Gastrocnemius medialis (tissue), 4 donors: ENCODE data around the gene AGER. TPM values are rescaled to one million over a fixed set of nuclear protein-coding genes. Genes with fewer than 3 reads are reported as not detected.

ENCODE experiments used
- ATAC-seq, 2 donors: fragments of 150-250 bp; one replicate each; pipeline ENCODE4 v1.9.1; 2016
- DNase-seq, 2 donors: peaks; one replicate each; pipeline ENCODE4 v3.0.0-alpha.2; 2019
- H3K27ac ChIP-seq, 4 donors: fragments of 200-600 bp; sonication (generic); 1 replicate in 1 of 4; 2 replicates in 3 of 4; pipeline ENCODE4 v1.5.1; 2016 to 2018; ENCODE audit warnings: mild to moderate bottlenecking in 2 of 4, moderate library complexity in 1 of 4
- H3K27me3 ChIP-seq, 3 donors: fragments of 200-600 bp; sonication (generic) in 2 of 3; 1 replicate in 1 of 3; 2 replicates in 2 of 3; pipeline versions ENCODE4 v1.5.1 to v1.6.0; 2016 to 2019; ENCODE audit warnings: mild to moderate bottlenecking in 1 of 3, moderate library complexity in 1 of 3
- H3K36me3 ChIP-seq, 2 donors: fragments of 200-600 bp; sonication (generic) in 1 of 2; one replicate each; pipeline ENCODE4 v1.5.1; 2017 to 2018
- H3K4me1 ChIP-seq, 2 donors: fragments of 200-600 bp; sonication (generic) in 1 of 2; one replicate each; pipeline ENCODE4 v1.5.1; 2016 to 2017; ENCODE audit warnings: mild to moderate bottlenecking in 2 of 2
- H3K4me3 ChIP-seq, 4 donors: fragments of 200-600 bp; sonication (generic) in 3 of 4; 1 replicate in 1 of 4; 2 replicates in 3 of 4; pipeline ENCODE4 v1.5.1; 2016 to 2019; ENCODE audit warnings: mild to moderate bottlenecking in 2 of 4
- H3K9me3 ChIP-seq, 3 donors: fragments of 200-600 bp; sonication (generic) in 2 of 3; 1 replicate in 1 of 3; 2 replicates in 2 of 3; pipeline ENCODE4 v1.5.1; 2016 to 2019
- POLR2A ChIP-seq, 2 donors: fragments of 450-650 bp; IDR thresholded peaks; one replicate each; pipeline ENCODE4 v1.6.1; 2017; ENCODE audit warnings: antibody characterized with exemption in 2 of 2, mild to moderate bottlenecking in 2 of 2, moderate library complexity in 2 of 2
- in situ Hi-C, 4 donors: fragments of 200-750 bp; cut with MboI; loops; one replicate each; pipeline versions ENCODE4 v1.15.0 to v1.8.0; 2017; ENCODE audit warnings: low sequenced_read_pairs in 4 of 4
- intact Hi-C: fragments of 100-400 bp; cut with DNase I; formaldehyde crosslinking; loops from one replicate; pipeline ENCODE4 v1.15.1; 2023; ENCODE audit warnings: low total_unique reads
- total RNA-seq, 4 donors: library from RNA; depleted of rRNA; stranded (reverse); fragments of >200 nt; gene quantifications; one replicate each; pipeline versions ENCODE4 v1.1.0 to v1.2.3, GENCODE V29; 2016
- TF ChIP-seq, protein P1 (sequence below), 5 experiments: fragments of 450-650 bp in 3 of 5; fragments of 200-600 bp in 2 of 5; sonication (generic) in 2 of 5; IDR thresholded peaks in 4 of 5; conservative IDR thresholded peaks in 1 of 5; 1 replicate in 4 of 5; 2 replicates in 1 of 5; pipeline ENCODE4 v1.5.1; 2016 to 2019; ENCODE audit warnings: antibody characterized with exemption in 5 of 5, mild to moderate bottlenecking in 3 of 5, moderate library complexity in 3 of 5

The AGER gene
- total RNA-seq, 4 donors from 2014 or later = 1.9 TPM; not detected in 3

DNA sequence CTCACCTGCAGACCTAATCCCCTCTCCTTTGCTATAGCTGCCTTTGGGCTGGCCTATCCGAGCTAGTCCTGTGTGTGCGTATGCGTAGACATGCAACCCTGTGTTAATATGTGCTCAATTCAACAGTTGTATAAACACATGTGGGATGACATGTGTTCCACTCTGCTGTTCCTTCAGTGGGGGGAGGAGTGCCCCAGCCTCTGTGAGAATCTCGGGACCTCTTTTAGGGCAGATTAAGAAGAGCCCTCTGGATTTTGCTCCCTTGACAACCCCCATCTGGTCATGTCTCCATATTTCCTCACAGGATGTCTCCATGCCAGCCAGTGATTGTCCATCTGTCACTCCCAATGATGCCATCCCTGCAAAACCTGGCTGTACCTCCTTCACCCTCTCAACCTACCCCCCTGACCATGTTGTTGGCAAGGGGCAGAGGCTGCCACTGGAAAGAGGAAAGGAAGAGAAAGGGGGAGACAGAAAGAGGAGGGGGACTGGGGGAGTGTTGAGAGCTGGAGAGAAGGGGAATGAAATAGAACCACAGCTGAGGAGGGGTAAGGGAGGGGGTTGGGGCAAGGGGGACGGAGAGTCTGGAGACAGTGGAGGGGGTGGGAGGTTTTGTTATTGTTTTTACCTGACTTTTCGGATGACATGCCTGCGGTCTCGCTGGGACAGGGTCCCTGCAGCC, 32.7 kb downstream of the AGER start:
- H3K4me3 ChIP-seq = peak overlapping the region in 3 of 4 donors; percentile 25 to 43 (median 39)
- intact Hi-C loops = no loop called here

DNA sequence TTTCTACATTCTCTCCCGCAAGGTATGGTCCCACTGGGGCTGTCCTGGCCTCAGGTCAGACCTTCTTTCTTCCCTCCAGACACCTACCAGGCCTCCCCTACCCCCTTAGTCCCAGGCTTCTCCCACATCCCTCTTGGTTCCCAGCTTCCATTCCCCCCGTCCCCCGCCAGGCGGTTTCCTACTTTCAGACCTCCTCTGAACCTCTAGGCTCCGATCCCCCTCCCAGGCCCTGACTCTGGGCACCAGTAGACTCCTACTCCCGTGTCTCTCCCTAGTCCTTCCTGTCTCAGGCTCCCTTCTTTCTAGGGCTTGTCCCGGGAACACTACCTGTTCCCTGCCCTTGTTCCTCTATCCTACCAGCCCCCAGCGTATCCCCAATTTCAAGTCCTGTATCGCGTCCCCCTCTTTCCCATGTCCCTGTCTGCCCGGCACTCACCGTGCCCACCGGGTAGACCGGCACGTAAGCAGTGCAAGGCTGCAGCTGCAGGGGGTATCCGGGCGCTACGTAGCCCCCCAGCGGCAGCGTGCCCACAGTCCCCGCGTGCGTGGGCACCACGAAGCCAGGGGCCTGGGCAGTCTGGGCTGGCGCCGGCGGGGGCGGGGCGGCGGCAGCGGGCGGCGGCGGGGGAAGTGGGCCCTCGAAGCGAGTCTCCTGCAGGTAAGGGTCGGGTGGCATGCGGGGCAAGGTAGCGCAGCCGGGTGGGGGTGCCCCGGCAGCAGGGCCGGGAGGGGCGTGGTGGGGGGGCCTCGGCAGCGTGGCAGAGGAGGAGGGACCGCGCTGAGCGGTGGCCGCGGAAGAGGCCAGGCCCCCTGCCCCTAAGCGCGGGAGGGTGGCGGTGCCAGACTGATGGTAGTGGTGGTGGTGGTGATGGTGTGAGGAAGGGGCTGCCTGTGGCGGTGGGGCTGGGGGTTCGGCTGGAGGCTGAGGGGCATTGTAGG, 33.9 kb downstream of the AGER start:
- ATAC-seq (no peak), DNase-seq (no peak)
- no peak for TF ChIP-seq POLR2A (IDR thresholded peaks at IDR 0.05)
- TF ChIP-seq, protein P1, sequence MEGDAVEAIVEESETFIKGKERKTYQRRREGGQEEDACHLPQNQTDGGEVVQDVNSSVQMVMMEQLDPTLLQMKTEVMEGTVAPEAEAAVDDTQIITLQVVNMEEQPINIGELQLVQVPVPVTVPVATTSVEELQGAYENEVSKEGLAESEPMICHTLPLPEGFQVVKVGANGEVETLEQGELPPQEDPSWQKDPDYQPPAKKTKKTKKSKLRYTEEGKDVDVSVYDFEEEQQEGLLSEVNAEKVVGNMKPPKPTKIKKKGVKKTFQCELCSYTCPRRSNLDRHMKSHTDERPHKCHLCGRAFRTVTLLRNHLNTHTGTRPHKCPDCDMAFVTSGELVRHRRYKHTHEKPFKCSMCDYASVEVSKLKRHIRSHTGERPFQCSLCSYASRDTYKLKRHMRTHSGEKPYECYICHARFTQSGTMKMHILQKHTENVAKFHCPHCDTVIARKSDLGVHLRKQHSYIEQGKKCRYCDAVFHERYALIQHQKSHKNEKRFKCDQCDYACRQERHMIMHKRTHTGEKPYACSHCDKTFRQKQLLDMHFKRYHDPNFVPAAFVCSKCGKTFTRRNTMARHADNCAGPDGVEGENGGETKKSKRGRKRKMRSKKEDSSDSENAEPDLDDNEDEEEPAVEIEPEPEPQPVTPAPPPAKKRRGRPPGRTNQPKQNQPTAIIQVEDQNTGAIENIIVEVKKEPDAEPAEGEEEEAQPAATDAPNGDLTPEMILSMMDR (IDR thresholded peaks at IDR 0.05 in 4 of 5, conservative IDR thresholded peaks at IDR 0.05 in 1 of 5) = no peak
- Histone ChIP-seq H3K27ac (no peak overlapping the region), H3K4me3 (no peak overlapping the region), H3K36me3 (no peaks in the 10 kb centered on the region), H3K4me1 (peaks cover 20 to 23% of the 10 kb centered on the region in 2 donors), H3K27me3 (peaks cover 18 to 32% (median 23%) of the 10 kb centered on the region in 3 donors), H3K9me3 (no peaks in the 10 kb centered on the region)
- intact Hi-C loops = no loop called here
- in situ Hi-C loops = loop anchor here in 1 of 4 donors (25.0 kb wide), 1 partner anchor 188 kb away; the partner anchor contains the start of genes DXO, NELFE and SKIC2

More for the DNA sequence above, 32.7 kb downstream of the AGER start:
- no peak for ATAC-seq
- TF ChIP-seq POLR2A (IDR thresholded peaks at IDR 0.05) = no peak
- TF ChIP-seq, protein P1 (IDR thresholded peaks at IDR 0.05 in 4 of 5, conservative IDR thresholded peaks at IDR 0.05 in 1 of 5) = no peak
- in situ Hi-C loops = no loop called here
- H3K27me3 ChIP-seq = peaks cover 18 to 32% (median 23%) of the 10 kb centered on the region in 3 donors
- peaks cover 0 to 7% of the 10 kb centered on the region in 2 donors for H3K36me3 ChIP-seq
- H3K27ac ChIP-seq = peak overlapping the region in 1 of 4 donors; percentile 17
- H3K9me3 ChIP-seq = no peaks in the 10 kb centered on the region
- H3K4me1 ChIP-seq = peaks cover 25 to 29% of the 10 kb centered on the region in 2 donors
- DNase-seq = no peak

DNA sequence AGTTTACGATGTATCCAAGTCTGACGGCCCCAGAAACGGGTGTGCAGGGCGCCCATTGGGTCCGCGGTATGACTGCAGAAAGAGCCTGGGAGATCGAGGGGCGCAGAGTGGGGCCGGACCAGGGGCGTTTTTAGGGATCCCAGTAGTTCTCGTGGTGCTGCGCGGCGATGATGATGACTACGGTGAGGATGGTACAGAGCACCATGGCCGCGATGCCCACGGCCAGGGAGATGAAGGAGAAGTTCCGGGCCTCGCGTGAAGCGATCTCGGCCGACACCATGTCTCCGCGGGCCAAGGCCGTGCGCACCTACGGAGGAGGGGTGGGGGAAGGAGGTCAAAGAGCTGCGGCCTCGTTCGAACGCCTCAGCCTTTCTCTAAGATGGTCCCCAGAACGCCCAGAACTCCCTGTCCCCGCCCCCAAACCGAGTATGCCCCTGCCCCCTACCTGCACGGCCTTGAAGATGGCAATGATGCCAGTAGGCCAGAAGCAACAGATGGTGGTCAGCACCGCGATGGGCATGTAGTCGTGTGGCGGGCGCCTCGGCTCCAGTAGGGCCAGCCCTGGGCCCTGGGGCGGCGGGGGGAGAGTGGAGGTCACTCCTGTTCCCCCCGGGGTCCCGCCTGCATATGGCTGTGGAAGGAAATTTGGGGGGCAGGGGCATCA, 34.8 kb downstream of the AGER start:
- DNase-seq (no peak), ATAC-seq (no peak)
- intact Hi-C loops = no loop called here
- Histone ChIP-seq H3K4me3 (peak overlapping the region in 3 of 4 donors; percentile 24 to 31 (median 28)), H3K36me3 (no peaks in the 10 kb centered on the region), H3K27me3 (peaks cover 18 to 32% (median 23%) of the 10 kb centered on the region in 3 donors), H3K4me1 (peaks cover 12 to 17% of the 10 kb centered on the region in 2 donors), H3K9me3 (no peaks in the 10 kb centered on the region), H3K27ac (no peak overlapping the region)
- in situ Hi-C loops = loop anchor here in 1 of 4 donors (25.0 kb wide), 1 partner anchor 187 kb away; the partner anchor contains the start of genes DXO, NELFE and SKIC2
- TF ChIP-seq POLR2A (IDR thresholded peaks at IDR 0.05) = no peak
- TF ChIP-seq, protein P1 (IDR thresholded peaks at IDR 0.05 in 4 of 5, conservative IDR thresholded peaks at IDR 0.05 in 1 of 5) = no peak
